ENCODE data around the gene GUSB. TPM values are rescaled to one million over a fixed set of nuclear protein-coding genes. Genes with fewer than 3 reads are reported as not detected.

The GUSB gene
- total and polyA plus RNA-seq, 2 donors (not counting 1 experiment from before 2014, with no cell fraction given), result 21.8 to 42.6 TPM

DNA sequence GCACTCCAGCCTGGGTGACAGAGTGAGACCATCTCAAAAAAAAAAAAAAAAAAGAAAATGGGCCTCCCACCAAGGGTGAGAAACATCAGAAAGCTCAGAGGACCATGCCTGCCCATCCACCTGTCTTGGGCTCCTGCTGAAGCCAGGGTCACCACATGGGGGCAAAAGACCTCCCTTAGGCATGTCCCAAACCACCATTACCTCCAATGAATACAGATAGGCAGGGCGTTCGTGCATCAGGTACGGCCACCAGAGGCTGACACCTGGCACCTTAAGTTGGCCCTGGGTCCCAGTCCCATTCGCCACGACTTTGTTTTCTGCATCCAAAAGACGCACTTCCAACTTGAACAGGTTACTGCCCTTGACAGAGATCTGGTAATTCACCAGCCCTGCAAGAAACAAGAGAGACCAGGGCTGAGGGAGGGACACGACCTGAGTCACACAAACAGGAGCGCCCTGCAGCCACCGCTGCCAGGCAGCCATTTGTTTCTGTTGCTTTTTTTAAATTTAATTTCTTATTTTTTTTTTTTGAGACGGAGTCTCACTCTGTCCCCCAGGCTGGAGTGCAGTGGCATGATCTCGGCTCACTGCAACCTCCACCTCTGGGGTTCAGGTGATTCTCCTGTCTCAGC is 6.1 kb downstream of the GUSB start:
- Histone ChIP-seq H3K79me2 (ENCODE audit: control insufficient read depth, insufficient read depth, low read length) (peaks cover 12% of the 10 kb centered on the region), H3K27ac (ENCODE audit: insufficient read depth, low read length) (no peak overlapping the region), H3K9me3 (ENCODE audit: control insufficient read depth, insufficient read depth, low read depth, low read length) (no peaks in the 10 kb centered on the region), H3K9ac (ENCODE audit: insufficient read depth, low read length) (no peak overlapping the region), H2AFZ (ENCODE audit: low read length) (no peak overlapping the region), H3K27me3 (ENCODE audit: control insufficient read depth, insufficient read depth, low read length) (no peaks in the 10 kb centered on the region), H3K36me3 (ENCODE audit: control insufficient read depth, insufficient read depth, low read length) (peaks cover 15% of the 10 kb centered on the region), H4K20me1 (ENCODE audit: control insufficient read depth, extremely low read depth, insufficient read depth, low read length) (no peaks in the 10 kb centered on the region), H3K4me2 (ENCODE audit: extremely low read depth, insufficient read depth, low read length) (no peak overlapping the region), H3K4me3 (replicated peaks in 1 of 4; ENCODE audit: control extremely low read depth in 1 of 4, insufficient read depth in 1 of 4, low read depth in 3 of 4, low read length in 4 of 4) (no peak overlapping the region), H3K4me1 (ENCODE audit: control insufficient read depth, extremely low read depth, insufficient read depth, low read length) (peaks cover 5% of the 10 kb centered on the region)
- no peak for TF ChIP-seq EZH2 (IDR thresholded peaks at IDR 0.05; ENCODE audit: low read length, missing control alignments)
- TF ChIP-seq, protein P1, sequence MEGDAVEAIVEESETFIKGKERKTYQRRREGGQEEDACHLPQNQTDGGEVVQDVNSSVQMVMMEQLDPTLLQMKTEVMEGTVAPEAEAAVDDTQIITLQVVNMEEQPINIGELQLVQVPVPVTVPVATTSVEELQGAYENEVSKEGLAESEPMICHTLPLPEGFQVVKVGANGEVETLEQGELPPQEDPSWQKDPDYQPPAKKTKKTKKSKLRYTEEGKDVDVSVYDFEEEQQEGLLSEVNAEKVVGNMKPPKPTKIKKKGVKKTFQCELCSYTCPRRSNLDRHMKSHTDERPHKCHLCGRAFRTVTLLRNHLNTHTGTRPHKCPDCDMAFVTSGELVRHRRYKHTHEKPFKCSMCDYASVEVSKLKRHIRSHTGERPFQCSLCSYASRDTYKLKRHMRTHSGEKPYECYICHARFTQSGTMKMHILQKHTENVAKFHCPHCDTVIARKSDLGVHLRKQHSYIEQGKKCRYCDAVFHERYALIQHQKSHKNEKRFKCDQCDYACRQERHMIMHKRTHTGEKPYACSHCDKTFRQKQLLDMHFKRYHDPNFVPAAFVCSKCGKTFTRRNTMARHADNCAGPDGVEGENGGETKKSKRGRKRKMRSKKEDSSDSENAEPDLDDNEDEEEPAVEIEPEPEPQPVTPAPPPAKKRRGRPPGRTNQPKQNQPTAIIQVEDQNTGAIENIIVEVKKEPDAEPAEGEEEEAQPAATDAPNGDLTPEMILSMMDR (conservative IDR thresholded peaks at IDR 0.05 in 1 of 2, IDR thresholded peaks at IDR 0.05 in 1 of 2; ENCODE audit: low read depth in 1 of 2, low read length in 2 of 2), result no peak
- no peak for DNase-seq (ENCODE audit: low read depth in 2 of 2)

DNA sequence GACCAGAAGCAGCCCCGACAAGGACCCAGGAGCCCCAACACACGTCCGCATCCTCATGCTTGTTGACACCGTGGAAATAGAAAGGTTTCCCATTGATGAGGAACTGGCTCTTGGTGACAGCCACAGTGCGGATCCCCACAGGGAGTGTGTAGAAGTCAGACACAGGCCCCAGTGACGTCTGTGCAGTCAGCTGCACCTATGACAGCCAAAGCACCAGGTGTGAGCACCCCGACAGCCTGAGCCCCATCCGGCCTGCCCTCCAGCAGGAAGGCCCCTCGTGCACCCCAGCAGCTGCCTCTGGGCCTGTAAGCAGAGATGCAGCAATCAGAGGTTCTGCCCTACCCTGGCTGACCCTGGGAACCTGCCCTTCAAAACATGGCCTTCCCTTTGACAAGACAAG is 7.1 kb downstream of the GUSB start:
- Histone ChIP-seq H3K4me1 (ENCODE audit: control insufficient read depth, extremely low read depth, insufficient read depth, low read length) (no peaks in the 10 kb centered on the region), H3K27ac (ENCODE audit: insufficient read depth, low read length) (no peak overlapping the region), H3K9ac (ENCODE audit: insufficient read depth, low read length) (no peak overlapping the region), H2AFZ (ENCODE audit: low read length) (no peak overlapping the region), H3K79me2 (ENCODE audit: control insufficient read depth, insufficient read depth, low read length) (peaks cover 3% of the 10 kb centered on the region), H3K27me3 (ENCODE audit: control insufficient read depth, insufficient read depth, low read length) (no peaks in the 10 kb centered on the region), H4K20me1 (ENCODE audit: control insufficient read depth, extremely low read depth, insufficient read depth, low read length) (no peaks in the 10 kb centered on the region), H3K9me3 (ENCODE audit: control insufficient read depth, insufficient read depth, low read depth, low read length) (no peaks in the 10 kb centered on the region), H3K36me3 (ENCODE audit: control insufficient read depth, insufficient read depth, low read length) (peaks cover 12% of the 10 kb centered on the region), H3K4me2 (ENCODE audit: extremely low read depth, insufficient read depth, low read length) (no peak overlapping the region), H3K4me3 (replicated peaks in 1 of 4; ENCODE audit: control extremely low read depth in 1 of 4, insufficient read depth in 1 of 4, low read depth in 3 of 4, low read length in 4 of 4) (no peak overlapping the region)
- DNase-seq (ENCODE audit: low read depth in 2 of 2), result no peak
- TF ChIP-seq, protein P1 (conservative IDR thresholded peaks at IDR 0.05 in 1 of 2, IDR thresholded peaks at IDR 0.05 in 1 of 2; ENCODE audit: low read depth in 1 of 2, low read length in 2 of 2), result no peak
- TF ChIP-seq EZH2 (IDR thresholded peaks at IDR 0.05; ENCODE audit: low read length, missing control alignments), result no peak

DNA sequence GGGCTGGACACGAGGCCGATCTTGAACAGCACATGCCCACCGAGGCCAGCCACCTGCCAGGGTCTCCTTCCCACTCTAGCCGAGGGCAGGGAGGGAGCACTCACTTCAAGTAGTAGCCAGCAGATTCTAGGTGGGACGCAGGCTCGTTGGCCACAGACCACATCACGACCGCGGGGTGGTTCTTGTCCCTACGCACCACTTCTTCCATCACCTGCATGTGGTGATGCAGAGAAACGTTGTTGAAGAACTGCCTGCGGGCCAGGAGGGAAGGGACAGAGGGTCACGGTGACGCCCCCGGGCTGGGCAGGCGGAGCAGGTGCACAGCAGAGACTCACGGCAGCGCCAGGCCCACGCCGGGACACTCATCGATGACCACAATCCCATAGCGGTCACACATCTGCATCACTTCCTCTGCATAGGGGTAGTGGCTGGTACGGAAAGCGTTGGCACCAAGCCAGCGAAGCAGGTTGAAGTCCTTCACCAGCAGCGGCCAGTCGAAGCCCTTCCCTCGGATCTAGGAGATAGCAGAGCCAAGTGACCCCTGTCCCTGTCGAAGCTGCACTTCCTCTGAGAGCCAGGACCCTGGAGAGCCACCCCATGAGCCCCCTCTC is 7.7 kb downstream of the GUSB start:
- Histone ChIP-seq H3K9ac (ENCODE audit: insufficient read depth, low read length) (no peak overlapping the region), H3K4me2 (ENCODE audit: extremely low read depth, insufficient read depth, low read length) (no peak overlapping the region), H3K9me3 (ENCODE audit: control insufficient read depth, insufficient read depth, low read depth, low read length) (no peaks in the 10 kb centered on the region), H3K27ac (ENCODE audit: insufficient read depth, low read length) (no peak overlapping the region), H3K4me1 (ENCODE audit: control insufficient read depth, extremely low read depth, insufficient read depth, low read length) (no peaks in the 10 kb centered on the region), H3K79me2 (ENCODE audit: control insufficient read depth, insufficient read depth, low read length) (no peaks in the 10 kb centered on the region), H4K20me1 (ENCODE audit: control insufficient read depth, extremely low read depth, insufficient read depth, low read length) (no peaks in the 10 kb centered on the region), H3K4me3 (replicated peaks in 1 of 4; ENCODE audit: control extremely low read depth in 1 of 4, insufficient read depth in 1 of 4, low read depth in 3 of 4, low read length in 4 of 4) (no peak overlapping the region), H3K27me3 (ENCODE audit: control insufficient read depth, insufficient read depth, low read length) (no peaks in the 10 kb centered on the region), H2AFZ (ENCODE audit: low read length) (no peak overlapping the region), H3K36me3 (ENCODE audit: control insufficient read depth, insufficient read depth, low read length) (peaks cover 11% of the 10 kb centered on the region)
- no peak for TF ChIP-seq EZH2 (IDR thresholded peaks at IDR 0.05; ENCODE audit: low read length, missing control alignments)
- TF ChIP-seq, protein P1 (conservative IDR thresholded peaks at IDR 0.05 in 1 of 2, IDR thresholded peaks at IDR 0.05 in 1 of 2; ENCODE audit: low read depth in 1 of 2, low read length in 2 of 2), result no peak
- no peak for DNase-seq (ENCODE audit: low read depth in 2 of 2)
